GM21526 (cell line): ENCODE measurements around the gene NPY1R.

ENCODE experiments used
- ATAC-seq: cut with Tn5 transposase; IDR thresholded peaks from one replicate; pipeline ENCODE4 v1.9.1; 2021; ENCODE audit warnings: moderate library complexity; ENCODE audit not compliant: unreplicated experiment, low FRiP score

NPY1R gene

DNA sequence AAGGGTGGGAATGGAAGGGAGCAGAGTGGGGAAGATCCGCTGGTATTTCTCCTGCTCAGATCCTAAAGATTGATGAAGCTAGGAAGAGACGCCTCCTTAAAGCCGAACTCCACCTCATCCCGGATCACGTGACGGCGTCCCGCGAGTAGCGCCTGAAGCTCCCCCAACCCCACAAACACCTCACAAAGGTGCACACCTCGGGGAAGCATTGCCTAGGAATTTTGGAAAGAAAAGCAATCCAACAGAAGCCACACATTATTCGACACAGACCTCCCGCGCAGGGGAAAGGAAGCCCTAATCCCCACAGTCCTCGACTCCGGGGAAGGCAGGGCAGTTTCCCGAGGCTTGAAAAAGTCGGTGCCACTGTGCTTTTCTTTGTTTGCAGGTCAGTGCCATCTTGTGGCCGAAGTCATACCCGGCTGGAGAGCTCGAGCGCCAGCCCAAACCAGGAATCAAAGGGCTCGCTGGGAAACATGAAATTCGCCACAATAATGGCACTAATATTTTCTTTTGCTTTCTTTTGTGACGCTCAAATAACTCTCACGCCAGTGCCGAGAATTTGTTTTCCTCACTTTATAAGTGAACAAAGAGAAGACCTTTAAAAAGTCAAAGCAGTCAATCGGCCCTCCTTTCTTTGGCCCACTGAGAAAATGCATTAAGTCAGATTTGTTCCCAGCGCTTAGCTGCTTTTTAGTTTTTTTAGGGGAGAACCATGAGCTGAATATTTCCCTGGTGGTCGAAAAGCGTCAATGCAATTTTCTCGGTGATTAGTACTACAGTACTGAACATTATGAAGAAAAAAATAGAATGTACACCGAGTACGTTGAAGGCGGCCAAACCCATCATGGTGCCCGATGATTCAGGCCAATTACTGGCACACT lies at the start of gene NPY1R:
Gene NPY1R (minus strand): TSS at position 71 of the 881 bp plus-strand sequence. CDS start 6,042 bp downstream, outside the sequence.
- ATAC-seq, result peak; percentile 72

DNA sequence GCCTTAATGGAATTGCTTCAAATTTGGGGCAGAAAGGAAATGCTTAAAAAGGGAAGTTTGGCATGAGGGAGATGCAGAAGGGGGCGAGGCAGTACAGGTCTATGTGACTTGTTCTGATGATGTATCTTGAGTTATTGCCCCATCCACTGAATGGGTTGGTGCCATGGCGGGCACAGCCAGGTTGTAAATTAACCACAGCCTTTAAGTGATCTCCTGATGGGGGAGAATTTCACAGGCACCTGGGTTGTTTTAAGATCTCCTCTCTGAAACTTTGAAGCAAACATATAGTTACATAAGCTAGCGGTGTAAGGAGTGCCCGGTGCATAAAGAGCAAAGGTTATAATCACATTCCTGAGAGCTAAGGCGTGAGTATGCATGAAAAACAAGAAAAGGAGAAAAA lies 48.3 kb upstream of the NPY1R start:
- ATAC-seq, result no peak

GRCh38 chr4:163378661-163379060 lies 46.3 kb upstream of the NPY1R start:
- ATAC-seq, result no peak

GRCh38 chr4:163372029-163372428 lies 39.6 kb upstream of the NPY1R start:
- ATAC-seq, result no peak

- no peak for ATAC-seq
Measured at GRCh38 chr4:163367651-163368050, 35.3 kb upstream of the NPY1R start.

GRCh38 chr4:163356104-163356503 lies 23.7 kb upstream of the NPY1R start:
- ATAC-seq, result no peak

DNA sequence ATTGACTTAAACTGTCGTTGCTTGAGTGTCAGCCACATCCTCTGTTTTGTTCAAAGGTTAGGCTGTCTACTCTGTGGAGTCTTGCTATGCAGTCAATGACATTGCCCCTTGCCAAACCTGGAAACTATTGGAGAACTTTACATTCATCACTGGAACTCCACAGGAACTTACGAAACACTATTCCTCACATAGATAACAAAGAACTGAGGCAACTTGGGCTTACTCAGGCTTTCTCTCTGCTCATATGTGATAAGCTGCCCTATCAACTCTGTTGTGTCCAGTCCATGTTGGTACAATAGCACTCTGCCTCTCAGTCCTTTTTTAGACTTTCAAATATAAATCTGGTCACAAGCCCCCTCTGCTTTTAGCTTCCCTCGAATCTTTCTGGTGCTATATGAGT lies 20.7 kb upstream of the NPY1R start:
- no peak for ATAC-seq

GRCh38 chr4:163350672-163351071 lies 18.3 kb upstream of the NPY1R start:
- ATAC-seq, result no peak

- no peak for ATAC-seq
Measured at GRCh38 chr4:163344147-163345125, 12.0 kb upstream of the NPY1R start.

GRCh38 chr4:163343604-163344146 lies 11.3 kb upstream of the NPY1R start, which contains the start of gene NPY5R:
NPY5R (plus strand) TSS chr4:163343892; CDS start chr4:163350274, 6,382 bp downstream.
- ATAC-seq, result no peak

- no peak for ATAC-seq
Measured at GRCh38 chr4:163335384-163335783, 3.0 kb upstream of the NPY1R start.

DNA sequence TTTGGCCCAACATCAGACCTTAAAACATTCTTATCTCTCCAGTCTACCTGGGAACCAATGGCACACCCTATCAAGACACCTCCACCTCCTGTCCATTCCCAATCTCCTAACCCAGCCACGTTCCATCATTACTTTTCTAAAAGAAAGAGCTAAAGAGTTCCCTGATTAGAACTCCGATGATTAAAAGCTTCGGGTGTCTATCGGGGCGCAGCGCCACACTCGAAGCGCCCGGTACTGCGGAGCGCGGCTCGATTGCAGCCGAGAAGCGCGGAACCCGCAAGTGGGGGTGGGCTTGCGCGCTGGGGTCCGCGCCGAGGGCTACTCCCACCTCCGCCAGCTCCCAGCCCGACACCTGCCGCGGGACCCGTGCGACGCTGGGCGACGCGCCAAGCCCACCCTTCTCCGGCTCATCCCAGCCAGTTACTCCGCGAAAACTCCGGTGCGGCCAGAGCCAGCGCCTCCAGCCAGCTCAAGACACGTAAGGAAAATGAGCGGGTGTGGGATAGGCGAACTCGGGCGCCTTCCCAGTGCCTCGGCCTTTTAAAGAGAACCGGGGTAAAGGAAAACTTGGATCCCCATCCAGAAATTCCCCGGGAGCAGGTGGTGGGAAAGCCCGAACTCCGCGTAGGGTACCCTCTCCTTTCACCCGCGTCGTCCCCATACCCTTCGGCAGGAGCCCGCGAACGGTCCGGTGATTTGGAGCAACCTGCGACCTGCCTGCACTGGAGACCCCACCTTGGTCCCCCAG lies 593 bp downstream of the NPY1R start:
- no peak for ATAC-seq

GRCh38 chr4:163330916-163331628 lies 1.3 kb downstream of the NPY1R start:
- ATAC-seq, result no peak

DNA sequence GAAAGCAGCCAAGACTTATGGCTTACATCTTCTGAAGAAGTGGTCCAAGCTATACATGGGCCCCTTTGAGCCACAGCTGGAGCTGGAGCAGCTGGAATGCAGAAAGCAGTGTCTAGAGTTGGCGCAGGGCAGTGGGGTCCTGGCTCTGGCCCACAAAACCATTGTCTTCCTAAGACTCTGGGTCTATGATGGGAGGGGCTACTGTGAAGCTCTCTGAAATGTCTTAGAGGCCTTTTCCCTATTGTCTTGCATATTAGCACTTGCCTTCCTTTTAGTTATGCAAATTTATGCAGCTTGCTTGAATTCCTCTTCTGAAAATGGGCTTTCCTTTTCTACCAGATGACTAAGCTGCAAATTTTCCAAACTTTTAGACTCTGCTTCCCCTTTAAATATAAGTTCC lies 15.3 kb downstream of the NPY1R start:
- ATAC-seq, result no peak

- no peak for ATAC-seq
Measured at GRCh38 chr4:163309466-163309865, 22.9 kb downstream of the NPY1R start.

GRCh38 chr4:163303069-163303468 lies 29.3 kb downstream of the NPY1R start:
- ATAC-seq, result no peak

DNA sequence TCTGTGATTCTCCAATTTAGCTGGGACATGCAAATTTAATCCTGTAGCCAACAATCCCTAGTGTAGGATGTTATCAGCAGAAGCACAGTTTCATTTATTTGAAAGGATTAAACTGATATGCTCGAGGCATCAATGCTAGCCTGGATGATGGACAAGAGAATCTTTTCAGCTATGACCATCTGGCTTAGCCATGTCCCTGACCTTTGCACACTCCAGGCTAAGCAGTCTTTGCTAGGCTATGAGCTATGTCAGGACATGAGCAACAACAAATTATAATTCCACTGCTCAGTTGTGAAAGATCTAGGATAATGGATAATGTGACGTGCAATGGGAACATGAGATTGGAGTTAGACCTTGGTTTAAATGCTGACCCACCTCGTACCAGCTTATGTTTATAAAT lies 32.0 kb downstream of the NPY1R start:
- ATAC-seq, result no peak

GRCh38 chr4:163295138-163295537 lies 37.3 kb downstream of the NPY1R start:
- ATAC-seq, result no peak

DNA sequence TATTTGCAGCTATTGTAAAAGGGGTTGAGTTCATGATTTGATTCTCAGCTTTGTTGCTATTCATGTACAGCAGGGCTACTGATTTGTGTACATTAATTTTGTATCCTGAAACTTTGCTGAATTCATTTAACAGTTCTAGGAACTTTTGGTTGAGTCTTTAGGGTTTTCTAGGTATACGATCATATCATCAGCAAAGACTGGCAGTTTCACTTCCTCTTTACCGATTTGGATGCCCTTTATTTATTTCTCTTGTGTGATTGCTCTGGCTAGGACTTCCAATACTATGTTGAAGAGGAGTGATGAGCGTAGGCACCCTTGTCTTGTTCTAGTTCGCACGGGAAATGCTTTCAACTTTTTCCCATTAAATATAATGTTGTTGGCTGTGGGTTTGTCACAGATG lies 48.1 kb downstream of the NPY1R start:
- no peak for ATAC-seq
